Stimulated activated CD4-positive, alpha-beta T cell treated with anti-CD3 and anti-CD28 coated beads, Interleukin-4, amount 100 ng/mL, for 24 hours (primary cell): ENCODE results near the gene VWF.

Experiments
- DNase-seq: peaks from one replicate; pipeline ENCODE4 v3.0.0-alpha.2; 2020

Gene VWF

GRCh38 chr12:5944053-5944452 lies 180.4 kb downstream of the VWF start:
- no peak for DNase-seq

- DNase-seq, result no peak
Observed at GRCh38 chr12:5941907-5942306, 182.6 kb downstream of the VWF start.

DNA sequence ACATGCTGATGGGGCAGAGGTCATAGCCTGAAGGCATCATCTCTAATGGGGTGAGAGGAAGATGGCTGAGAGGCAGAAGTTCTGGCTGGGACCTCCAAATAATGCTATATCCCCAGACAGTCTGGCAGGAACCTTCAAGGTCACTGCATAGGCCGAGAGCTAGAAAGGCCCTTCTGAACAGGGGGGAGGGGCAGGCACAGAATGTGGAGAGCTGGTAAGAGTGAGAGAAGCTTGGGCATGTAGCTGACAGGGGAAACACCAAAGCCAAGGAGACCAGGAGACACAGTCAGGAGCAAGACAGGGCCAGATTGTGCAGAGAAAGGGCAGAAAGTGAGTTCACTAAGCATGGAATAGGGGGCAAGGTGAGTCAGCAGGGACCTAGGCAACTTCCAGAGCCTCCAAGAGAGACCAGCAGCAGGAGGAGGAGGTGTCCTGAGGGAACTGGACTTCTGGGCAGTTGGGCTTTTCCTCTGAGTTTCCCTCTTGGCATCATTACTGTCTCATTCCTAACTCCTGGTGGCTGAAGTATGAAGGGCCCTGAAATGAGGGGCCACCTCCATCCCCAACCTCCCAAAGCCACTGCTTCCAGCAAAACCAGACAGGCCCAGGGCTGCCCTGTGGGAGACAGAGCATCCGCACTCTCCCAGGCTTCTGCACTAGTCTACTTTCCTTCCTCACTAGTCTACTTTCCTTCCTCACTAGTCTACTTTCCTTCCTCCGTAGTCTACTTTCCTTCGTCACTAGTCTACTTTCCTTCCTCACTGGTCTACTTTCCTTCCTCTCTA lies 196.5 kb downstream of the VWF start:
- DNase-seq, result no peak

DNA sequence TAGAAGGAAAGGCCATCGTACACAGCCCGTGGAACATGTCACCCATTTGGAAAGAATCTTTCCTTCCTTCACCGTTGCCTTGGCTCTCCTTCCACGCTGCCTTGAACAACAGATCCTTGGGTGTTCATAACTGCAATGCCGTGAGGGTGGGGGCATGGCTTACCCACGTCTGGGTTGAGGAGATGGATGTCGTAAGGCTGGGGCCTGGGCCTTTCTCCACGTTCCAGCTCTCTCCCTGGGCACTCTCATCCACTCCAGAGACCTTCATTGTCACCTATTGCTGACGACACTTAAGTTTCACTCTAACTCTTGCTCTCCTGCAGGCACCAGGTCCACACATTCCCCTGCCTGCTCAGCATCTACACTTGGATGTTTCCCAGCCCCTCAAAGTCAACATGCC lies 198.8 kb downstream of the VWF start:
- no peak for DNase-seq

- DNase-seq, result no peak
Observed at GRCh38 chr12:5924342-5924741, 200.1 kb downstream of the VWF start.

- no peak for DNase-seq
Observed at GRCh38 chr12:5923751-5924150, 200.7 kb downstream of the VWF start.

DNA sequence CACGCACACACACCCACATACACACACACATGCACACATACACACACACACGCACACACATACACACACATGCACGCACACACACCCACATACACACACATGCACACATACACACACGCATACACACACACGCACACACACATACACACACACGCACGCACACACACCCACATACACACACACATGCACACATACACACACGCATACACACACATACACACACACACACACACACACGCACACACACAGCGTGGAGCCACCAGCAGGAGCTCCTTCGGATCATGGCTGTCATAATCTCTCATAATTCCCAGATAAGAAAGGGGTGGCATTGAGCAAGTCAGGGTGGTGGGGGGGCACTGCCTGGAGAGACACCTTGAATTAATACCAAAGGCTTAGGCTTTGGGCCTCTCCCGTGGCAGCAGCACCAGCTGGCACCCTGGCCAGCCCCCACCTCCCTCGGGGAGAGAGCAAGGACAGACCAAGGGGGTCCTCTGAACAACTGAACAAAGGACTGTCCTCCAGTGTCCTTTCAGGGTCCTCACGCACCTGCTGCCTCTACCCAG lies 201.3 kb downstream of the VWF start:
- DNase-seq, result no peak

DNA sequence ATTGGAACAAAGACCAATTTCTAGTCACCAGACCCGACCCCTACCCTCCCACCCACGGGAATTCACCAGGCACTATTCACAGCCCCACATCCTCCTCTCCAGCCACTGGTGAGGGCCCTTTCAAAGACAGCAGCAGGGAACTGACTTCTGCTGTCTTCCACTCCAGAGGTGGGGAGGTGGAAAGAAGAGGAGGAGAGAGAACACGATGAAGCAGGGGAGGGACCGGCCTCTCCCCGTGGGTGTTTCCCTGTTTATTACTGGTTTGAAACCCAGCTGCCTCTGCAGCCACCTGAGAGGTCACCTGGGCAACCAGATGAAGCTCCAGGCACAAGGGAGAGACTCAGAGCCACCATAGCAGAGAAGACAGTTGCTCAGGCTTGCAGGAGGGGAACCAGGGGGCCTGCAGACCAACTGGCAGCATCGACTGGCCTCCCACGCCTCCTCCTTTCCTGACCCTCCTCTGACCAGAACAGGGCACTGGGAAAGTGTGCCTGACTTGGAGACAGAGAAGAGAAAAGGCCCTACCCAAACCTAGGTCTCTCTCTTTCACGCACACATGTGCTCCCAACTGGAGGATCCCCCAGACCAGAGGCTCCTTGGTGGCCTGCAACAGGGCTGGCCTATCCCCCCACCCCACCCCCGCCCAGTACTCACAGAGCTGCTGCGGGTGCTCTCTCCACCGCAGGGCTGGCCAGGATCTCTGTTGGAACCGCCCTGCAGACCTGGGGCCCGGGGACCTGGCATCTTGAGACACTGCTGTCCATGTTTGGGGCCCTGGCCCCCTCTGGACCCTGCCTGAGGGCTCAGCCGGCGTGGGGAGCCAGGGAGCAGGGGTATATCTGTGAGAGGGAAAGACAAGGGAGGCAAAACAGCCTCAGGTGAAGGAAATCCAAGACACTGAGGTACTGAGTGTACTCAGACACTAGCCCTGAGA lies 202.2 kb downstream of the VWF start:
- no peak for DNase-seq

DNA sequence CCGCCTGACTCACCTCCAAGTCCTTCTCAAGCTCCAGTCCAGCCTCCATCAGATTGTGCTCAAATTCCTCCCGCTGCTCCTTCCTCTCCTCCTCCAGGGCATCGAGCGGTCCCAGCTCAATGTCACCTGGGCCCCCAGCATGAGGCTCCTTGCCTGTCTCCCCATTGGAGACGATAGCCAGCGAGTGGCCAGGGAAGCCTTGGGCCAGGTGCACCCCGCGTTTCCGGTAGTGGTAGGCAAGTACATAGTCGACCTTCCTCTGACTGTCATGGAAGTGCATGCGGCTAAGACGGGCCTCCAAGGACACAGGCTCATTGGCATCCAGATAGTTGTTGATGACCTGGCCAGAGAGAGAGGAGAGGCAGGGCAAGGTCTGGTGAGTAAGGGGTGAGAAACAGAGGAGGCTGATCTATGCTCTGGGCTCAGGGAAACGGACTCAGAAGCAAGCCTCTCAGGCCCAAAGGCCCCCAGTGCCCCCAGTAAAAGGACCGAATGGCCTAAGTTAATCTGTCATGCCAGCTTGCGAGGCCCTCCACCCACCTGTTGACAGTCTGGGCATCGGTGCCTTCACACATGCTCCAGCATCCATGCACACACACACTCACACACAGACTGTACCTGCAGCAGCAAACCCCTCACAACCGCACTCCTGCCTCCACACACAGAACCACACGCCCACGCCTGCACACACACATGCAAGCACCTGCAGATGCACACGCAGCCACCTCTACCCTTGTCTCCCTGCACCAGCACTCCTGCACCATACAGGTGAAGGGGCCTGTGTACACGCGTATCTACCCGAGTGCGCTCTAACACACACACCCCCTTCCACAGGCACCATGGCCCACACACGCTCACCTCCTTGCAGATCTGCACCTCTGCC lies 203.2 kb downstream of the VWF start:
- DNase-seq, result no peak

GRCh38 chr12:5916785-5917290 lies 207.6 kb downstream of the VWF start:
- DNase-seq, result no peak

DNA sequence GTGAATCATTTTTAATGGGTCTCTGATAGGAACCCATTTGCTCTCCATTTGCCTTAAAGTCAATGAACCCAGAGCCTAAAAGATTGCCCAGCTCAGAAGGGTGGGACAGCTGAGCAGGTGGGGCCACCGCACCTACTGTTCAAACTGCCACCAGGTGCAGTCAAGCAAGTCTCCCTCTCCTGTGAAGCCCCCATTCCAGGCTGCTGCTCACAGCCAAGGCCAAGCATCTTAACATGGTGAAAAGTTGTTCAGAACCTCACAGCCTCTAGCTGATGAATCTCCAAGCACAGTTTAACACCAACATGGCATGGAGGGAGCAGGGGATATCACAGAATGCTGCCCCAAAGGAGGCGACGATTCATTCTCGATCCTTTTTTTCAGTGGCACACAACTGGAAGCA lies 209.0 kb downstream of the VWF start:
- no peak for DNase-seq

- DNase-seq, result no peak
Observed at GRCh38 chr12:5914387-5915149, 209.9 kb downstream of the VWF start.

DNA sequence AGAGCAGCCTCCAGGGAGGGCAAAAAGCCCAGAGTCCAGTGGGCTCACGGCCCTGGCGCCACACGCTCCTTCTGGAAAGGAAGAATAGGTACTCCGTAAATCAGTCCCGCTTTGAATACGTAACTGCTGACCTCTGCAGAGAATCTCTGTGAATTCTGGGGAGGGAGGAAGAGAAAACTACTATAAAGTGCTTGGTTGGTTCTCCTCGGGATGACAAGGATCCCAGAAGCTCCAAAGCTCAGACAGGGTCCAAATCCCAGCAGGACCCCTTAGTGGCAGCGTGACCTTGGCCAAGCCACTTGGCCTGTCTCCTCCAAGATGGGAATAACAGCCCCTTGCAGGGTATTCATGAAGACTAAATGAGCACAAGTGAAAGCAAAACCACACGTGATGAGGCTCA lies 211.1 kb downstream of the VWF start:
- no peak for DNase-seq

DNA sequence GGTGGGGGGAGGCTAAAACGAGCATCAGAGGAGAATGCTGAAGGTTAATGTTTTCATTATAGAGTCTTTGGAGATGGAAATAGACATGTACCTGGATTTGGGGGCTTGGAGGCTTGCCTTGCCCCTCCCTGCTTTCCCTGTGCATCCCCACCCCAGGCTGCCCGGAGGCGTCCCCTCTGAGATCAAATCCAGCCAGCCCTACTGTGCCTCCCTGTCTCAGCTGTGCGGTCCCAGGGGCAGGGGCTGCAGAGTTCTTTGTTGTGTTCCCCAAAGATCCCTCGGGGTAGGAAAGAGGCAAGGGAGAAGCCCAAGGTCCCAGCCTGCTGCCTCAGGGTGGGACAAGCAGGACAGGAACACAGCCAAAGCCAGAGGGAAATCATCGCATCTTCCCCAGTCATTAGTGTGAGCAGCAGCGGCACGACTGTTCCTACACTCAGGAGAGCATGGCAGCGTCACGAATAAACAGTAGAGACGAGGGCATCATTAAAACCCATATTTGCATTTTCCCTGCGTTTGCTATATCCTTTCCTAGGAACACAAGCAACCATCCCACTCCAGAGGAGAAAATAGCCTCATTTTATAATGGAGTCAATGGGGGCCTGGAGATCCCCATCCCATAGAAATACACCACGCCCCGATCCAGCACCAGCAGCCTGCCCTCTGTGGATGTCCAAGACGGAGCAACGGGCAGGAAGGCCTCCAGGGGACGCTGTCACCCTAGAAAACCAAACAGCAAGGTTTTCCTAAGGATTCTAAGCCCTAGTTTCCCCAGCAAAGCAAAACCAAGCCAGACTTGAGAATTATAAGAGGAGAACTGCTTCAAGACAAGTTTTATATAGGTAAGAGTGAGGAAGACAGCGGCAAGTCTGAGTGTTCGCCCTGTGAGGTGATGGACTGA lies 211.8 kb downstream of the VWF start:
- no peak for DNase-seq

- DNase-seq, result no peak
Observed at GRCh38 chr12:5912011-5912410, 212.5 kb downstream of the VWF start.

- DNase-seq, result no peak
Observed at GRCh38 chr12:5910790-5911548, 213.5 kb downstream of the VWF start.

DNA sequence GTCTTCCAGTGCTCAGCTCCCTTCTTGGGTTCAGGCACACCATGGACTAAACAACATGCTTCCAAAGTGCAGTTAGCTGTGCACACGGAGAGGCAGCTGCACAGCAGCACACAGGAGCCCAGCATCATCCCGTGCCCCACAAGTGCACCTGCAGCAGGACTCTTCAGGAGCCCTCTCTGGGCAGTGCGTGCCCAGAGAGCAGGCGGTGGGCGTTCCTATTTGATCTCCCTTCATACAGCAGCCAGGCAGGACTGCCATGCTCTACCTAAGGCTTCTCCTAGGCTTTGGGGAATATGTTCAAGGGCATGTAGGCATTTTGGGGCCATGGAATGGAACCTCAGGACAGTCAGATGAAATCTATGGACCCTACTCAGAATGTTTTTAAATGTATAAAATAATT lies 214.9 kb downstream of the VWF start:
- DNase-seq, result no peak

DNA sequence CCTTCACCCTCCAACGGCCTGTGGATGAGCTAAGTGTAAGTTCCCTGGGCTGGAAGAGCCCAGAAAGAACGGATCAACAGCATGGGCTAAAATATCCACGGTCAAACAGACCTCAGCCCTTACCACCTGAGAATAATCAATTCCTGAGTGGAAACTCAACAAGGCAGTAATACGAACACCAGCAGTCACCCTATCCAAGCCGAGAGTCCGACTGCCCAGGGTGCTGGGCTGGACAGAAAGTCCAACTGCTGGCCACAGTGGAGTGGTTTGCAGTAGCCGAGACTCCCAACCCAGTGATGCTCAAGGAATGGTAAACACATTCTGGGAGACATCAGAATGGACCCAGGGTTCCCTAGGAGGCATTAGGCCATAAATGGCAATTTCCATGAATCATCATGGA lies 216.2 kb downstream of the VWF start:
- DNase-seq, result no peak

GRCh38 chr12:5907807-5908206 lies 216.7 kb downstream of the VWF start:
- DNase-seq, result no peak

DNA sequence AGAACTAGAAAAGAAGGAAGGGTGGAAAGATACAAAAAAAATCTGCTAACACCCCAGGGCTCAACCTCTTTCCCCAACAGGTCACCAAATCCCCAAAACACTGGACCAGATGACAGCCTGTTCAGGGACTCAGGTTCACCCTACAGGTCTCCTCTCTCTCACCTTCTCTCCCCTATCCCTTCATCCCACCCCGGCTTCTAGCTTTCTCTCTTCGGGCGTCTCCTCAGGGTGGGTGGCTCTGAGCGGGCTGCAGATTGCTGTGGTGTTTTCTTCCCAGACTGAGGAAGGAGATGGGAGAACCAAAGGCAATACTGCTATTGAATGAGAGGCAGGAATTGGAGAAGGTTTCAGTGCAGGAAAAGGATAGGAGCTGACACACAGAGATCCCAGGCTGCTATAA lies 218.7 kb downstream of the VWF start:
- DNase-seq, result no peak
